ENCODE data around the gene ASAP2. TPM values are rescaled to one million over a fixed set of nuclear protein-coding genes. Genes with fewer than 3 reads are reported as not detected.

The ASAP2 gene
- total RNA-seq, 1 experiment from 2014 or later: 14.3 TPM

DNA sequence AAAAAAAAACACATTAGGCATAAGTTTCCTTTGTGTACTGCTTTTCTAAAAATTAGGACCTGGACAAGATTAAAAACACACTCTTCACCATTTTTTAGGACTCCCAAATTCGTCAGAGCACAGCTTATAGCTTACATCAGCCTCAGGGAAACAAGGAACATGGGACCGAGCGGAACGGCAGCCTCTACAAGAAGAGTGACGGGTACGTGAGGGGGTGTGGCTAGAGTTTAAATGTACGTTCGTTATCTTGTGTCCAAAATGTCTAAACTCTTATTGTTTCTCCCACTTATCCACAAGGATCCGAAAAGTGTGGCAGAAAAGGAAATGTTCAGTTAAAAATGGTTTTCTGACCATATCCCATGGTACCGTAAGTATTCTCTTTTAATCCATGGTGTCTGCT is 137.8 kb downstream of the ASAP2 start (continued):
- TF ChIP-seq ZNF512 (CRISPR knock-in tag; IDR thresholded peaks at IDR 0.05; ENCODE audit: borderline replicate concordance): no peak

DNA sequence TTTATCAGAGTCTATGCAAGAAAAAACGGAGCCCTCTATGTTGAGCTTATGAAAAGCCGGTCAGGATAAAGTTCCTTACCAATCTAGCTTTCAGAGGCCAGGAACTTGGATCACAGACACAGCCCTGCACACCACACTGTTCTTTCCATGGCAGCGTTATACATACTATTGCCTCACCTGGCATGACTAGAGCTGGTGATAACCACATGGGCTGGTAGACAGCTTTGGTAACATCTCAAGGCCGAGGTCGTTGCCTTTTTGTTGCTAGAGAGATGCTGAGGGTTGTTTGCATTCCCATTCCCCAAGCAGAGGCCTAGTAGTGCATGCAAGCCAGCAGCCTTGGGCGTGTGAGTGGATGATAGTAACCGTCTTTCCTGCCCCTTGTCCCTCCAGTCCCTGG is 138.7 kb downstream of the ASAP2 start:
- Mint-ChIP-seq H3K27ac (no peak overlapping the region), H3K4me1 (peaks cover 5% of the 10 kb centered on the region), H3K27me3 (ENCODE audit: low read depth) (no peaks in the 10 kb centered on the region), H3K36me3 (peaks cover 6% of the 10 kb centered on the region; the same call in 1 of the 2 replicates), H3K9me3 (no peaks in the 10 kb centered on the region), H3K4me3 (no peak overlapping the region)
- ChIA-PET CTCF (interaction anchor here (0.7 to 1.4 kb wide), 2 partner anchors 12 to 16 kb away, joined by 3 to 5 read pairs; no protein-coding TSS in a partner anchor), POLR2A (no interaction called here)
- TF ChIP-seq E2F5 (CRISPR knock-in tag; IDR thresholded peaks at IDR 0.05) (no peak), SOX15 (CRISPR knock-in tag; IDR thresholded peaks at IDR 0.05) (no peak), ELF4 (CRISPR knock-in tag; IDR thresholded peaks at IDR 0.05; ENCODE audit: low read depth) (no peak), GRHL2 (CRISPR knock-in tag; IDR thresholded peaks at IDR 0.05; ENCODE audit: insufficient replicate concordance, severe bottlenecking) (no peak), GTF2I (CRISPR knock-in tag; conservative IDR thresholded peaks at IDR 0.05) (no peak), CTCF (IDR thresholded peaks at IDR 0.05) (no peak), ZNF263 (CRISPR knock-in tag; IDR thresholded peaks at IDR 0.05; ENCODE audit: low read depth) (no peak), NFATC4 (CRISPR knock-in tag; IDR thresholded peaks at IDR 0.05) (no peak), CREB1 (CRISPR knock-in tag; IDR thresholded peaks at IDR 0.05) (no peak), PRRX2 (CRISPR knock-in tag; IDR thresholded peaks at IDR 0.05) (no peak), ZMAT4 (CRISPR knock-in tag; IDR thresholded peaks at IDR 0.05) (no peak), RELA (CRISPR knock-in tag; IDR thresholded peaks at IDR 0.05; ENCODE audit: borderline replicate concordance) (no peak), ZNF396 (CRISPR knock-in tag; IDR thresholded peaks at IDR 0.05; ENCODE audit: borderline replicate concordance) (no peak), ATF6 (CRISPR knock-in tag; IDR thresholded peaks at IDR 0.05) (no peak), KAT7 (CRISPR knock-in tag; IDR thresholded peaks at IDR 0.05; ENCODE audit: borderline replicate concordance) (no peak), CDX4 (CRISPR knock-in tag; IDR thresholded peaks at IDR 0.05; ENCODE audit: borderline replicate concordance) (no peak), MXD4 (CRISPR knock-in tag; IDR thresholded peaks at IDR 0.05; ENCODE audit: borderline replicate concordance) (no peak), SMAD4 (CRISPR knock-in tag; IDR thresholded peaks at IDR 0.05) (no peak)
- TF ChIP-seq, protein P1, sequence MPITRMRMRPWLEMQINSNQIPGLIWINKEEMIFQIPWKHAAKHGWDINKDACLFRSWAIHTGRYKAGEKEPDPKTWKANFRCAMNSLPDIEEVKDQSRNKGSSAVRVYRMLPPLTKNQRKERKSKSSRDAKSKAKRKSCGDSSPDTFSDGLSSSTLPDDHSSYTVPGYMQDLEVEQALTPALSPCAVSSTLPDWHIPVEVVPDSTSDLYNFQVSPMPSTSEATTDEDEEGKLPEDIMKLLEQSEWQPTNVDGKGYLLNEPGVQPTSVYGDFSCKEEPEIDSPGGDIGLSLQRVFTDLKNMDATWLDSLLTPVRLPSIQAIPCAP (CRISPR knock-in tag; IDR thresholded peaks at IDR 0.05): no peak
- TF ChIP-seq, protein P2, sequence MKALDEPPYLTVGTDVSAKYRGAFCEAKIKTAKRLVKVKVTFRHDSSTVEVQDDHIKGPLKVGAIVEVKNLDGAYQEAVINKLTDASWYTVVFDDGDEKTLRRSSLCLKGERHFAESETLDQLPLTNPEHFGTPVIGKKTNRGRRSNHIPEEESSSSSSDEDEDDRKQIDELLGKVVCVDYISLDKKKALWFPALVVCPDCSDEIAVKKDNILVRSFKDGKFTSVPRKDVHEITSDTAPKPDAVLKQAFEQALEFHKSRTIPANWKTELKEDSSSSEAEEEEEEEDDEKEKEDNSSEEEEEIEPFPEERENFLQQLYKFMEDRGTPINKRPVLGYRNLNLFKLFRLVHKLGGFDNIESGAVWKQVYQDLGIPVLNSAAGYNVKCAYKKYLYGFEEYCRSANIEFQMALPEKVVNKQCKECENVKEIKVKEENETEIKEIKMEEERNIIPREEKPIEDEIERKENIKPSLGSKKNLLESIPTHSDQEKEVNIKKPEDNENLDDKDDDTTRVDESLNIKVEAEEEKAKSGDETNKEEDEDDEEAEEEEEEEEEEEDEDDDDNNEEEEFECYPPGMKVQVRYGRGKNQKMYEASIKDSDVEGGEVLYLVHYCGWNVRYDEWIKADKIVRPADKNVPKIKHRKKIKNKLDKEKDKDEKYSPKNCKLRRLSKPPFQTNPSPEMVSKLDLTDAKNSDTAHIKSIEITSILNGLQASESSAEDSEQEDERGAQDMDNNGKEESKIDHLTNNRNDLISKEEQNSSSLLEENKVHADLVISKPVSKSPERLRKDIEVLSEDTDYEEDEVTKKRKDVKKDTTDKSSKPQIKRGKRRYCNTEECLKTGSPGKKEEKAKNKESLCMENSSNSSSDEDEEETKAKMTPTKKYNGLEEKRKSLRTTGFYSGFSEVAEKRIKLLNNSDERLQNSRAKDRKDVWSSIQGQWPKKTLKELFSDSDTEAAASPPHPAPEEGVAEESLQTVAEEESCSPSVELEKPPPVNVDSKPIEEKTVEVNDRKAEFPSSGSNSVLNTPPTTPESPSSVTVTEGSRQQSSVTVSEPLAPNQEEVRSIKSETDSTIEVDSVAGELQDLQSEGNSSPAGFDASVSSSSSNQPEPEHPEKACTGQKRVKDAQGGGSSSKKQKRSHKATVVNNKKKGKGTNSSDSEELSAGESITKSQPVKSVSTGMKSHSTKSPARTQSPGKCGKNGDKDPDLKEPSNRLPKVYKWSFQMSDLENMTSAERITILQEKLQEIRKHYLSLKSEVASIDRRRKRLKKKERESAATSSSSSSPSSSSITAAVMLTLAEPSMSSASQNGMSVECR (CRISPR knock-in tag; IDR thresholded peaks at IDR 0.05; ENCODE audit: borderline replicate concordance): no peak
- no peak for ATAC-seq
- DNase-seq (ENCODE audit: low spot score): no peak

All from WTC11 (cell line).